22Rv1 (cell line): ENCODE results near the gene ELP1.

Experiments used
- CTCF ChIP-seq: fragments of 450-650 bp; IDR thresholded peaks from 2 replicates; pipeline ENCODE4 v1.5.1; 2017; ENCODE audit warnings: mild to moderate bottlenecking
- ZFX ChIP-seq: fragments of 450-650 bp; IDR thresholded peaks from 2 replicates; pipeline ENCODE4 v1.6.1; 2017; ENCODE audit warnings: antibody characterized with exemption, borderline replicate concordance

- TF ChIP-seq CTCF (no peak), ZFX (no peak)
Observed at GRCh38 chr9:108851138-108851537, 82.8 kb downstream of the ELP1 start.
